Stimulated activated CD8-positive, alpha-beta memory T cell treated with anti-CD3 and anti-CD28 coated beads, Interleukin-7, amount 100 ng/mL, for 24 hours (primary cell): Measurements from ENCODE around the gene SLC17A1.

Experiments used
- DNase-seq: peaks from one replicate; pipeline ENCODE4 v3.0.0-alpha.2; 2020; ENCODE audit warnings: low read depth

SLC17A1 gene, protein sequence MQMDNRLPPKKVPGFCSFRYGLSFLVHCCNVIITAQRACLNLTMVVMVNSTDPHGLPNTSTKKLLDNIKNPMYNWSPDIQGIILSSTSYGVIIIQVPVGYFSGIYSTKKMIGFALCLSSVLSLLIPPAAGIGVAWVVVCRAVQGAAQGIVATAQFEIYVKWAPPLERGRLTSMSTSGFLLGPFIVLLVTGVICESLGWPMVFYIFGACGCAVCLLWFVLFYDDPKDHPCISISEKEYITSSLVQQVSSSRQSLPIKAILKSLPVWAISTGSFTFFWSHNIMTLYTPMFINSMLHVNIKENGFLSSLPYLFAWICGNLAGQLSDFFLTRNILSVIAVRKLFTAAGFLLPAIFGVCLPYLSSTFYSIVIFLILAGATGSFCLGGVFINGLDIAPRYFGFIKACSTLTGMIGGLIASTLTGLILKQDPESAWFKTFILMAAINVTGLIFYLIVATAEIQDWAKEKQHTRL

GRCh38 chr6:25831532-25832306, at the start of gene SLC17A1:
Gene SLC17A1 (minus strand): TSS chr6:25832052. CDS start chr6:25830557, 1,495 bp downstream.
- DNase-seq = no peak

DNA sequence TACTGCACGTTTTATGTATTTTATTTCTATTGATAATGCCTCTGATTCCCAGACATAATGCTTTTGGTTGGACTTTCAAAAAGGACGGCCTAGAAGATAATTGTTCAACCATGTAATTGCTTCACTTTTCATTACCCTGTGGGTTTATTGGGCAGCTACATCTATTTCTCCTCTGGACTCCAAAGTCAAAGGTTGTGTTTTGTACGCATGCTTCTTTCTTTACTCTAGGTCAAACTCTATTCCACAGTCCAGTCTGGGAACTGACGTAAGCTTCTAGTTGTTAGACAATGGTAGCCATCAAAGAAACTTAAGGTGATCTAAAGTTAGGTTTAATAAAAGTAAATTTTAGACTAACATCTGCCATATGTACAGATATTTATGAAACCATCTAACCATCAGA, 48.7 kb upstream of the SLC17A1 start:
- no peak for DNase-seq

DNA sequence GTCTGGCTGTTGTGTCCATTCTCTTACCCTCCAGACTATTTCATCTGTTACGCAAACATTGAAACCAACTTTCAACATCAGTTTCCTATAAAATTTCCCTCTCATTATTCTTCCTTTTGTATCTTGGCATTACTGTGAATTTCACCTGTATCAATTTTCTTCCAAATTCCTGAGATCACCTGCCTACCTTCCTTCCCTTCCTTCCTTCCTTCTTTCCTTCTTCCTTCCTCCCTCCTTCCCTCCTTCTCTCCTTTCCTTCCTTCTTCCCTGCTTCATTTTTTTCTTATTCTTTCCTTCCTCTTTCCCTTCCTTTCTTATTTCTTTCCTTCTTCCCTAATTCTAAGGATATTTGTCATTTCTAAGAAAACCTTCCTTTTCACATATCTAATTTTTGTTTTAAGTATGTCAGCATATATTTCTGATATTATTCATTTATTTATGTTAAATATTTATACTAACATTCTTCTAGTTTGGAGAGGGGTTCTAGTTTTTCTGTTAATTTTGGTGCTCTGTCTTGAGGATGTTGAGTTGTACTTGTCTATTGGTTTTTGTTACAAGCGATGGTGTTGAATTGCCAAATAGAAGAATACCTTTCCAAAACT, 47.0 kb upstream of the SLC17A1 start:
- DNase-seq = no peak

GRCh38 chr6:25875926-25876602, 44.2 kb upstream of the SLC17A1 start:
- DNase-seq = no peak

DNA sequence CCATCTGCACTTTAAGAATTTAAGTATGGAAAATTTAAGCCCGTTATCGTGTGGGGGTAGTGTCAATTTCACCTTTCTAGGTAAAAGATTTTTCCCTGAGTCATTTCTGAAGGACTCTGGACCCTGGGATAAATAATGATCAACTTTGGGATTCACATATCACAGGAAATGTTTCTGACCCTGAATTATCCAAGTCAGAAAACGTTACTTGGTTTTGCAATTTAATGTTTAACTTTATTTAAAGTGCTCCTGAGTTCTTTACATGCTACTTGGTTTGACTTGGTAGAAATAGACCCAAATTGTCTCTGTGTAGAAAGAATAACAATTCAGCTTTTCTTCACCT, 43.7 kb upstream of the SLC17A1 start:
- DNase-seq = no peak

DNA sequence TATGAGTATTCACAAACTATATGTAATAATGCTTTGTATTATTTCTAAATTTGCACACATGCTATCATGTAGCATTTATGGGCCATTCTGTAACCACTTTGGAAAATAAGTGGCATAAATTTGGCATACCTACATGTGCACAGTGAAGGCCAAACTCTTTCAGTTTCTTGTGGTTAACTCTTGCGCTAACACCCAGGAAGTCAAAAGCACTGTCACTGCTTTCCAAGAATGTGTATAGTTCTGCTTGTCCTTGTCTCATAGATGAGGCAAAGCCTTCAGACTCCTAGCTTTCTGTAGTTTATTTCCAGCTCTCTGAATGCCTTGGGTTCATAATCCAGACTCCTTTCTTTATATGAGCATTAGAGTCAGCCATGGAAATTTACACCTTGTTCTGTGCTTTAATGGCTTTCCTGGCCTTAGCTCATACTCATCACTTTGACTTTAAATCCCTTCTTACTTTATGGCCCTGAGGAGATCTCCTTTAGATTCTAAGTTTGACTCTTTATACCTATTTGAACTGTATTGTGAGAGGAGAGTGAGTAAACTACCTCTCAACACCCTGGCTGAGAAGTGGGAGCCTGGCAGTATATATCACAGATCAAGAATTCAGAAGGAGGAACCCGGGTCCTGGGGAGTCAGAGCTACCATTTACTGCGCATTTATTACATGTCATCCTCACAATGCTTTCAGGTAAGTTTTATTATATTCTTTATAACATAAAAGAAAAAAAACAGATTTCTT, 43.1 kb upstream of the SLC17A1 start:
- no peak for DNase-seq

DNA sequence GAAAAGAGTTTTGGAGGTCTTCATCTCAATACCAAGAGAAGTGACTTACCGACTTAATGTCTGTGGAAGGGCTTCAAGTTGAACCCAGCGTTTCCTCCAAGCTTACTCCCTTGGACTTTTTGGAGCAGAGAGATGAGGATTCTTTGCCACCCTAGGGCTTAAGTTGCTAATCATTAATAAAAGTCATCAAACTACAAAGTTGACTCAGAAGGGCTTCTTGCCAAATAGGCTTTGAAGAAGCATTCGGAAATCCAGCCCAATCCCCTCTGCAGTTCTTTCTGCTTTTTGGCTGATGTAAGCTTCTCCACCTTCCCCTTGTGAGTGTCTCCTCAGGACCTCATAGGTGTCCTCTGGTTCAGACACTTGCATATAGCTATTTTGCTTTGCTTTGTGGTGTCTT, 42.3 kb upstream of the SLC17A1 start, which contains the start of gene SLC17A3:
TSS of gene SLC17A3 (minus strand) at position 126 of the 400 bp plus-strand sequence. CDS start 5,856 bp downstream, outside the sequence.
- DNase-seq = no peak

DNA sequence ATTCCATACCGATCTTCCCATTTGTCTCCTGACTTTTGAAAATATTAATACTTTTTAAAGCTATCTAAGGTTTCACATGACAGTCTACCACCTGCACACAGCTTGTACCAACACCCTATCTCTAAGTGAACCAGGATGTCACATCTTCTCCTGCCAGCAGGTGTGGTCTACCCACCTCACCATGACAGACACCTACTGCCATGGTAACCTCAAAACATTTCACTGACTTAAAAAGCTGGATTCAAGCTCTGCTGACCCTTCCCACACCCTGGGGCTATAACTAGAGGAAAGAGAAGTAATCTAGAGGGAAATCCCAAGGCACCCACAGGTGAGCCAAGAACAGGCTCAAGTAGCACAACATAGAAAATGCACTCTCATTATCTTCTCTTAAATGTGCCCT, 41.0 kb upstream of the SLC17A1 start:
- no peak for DNase-seq

DNA sequence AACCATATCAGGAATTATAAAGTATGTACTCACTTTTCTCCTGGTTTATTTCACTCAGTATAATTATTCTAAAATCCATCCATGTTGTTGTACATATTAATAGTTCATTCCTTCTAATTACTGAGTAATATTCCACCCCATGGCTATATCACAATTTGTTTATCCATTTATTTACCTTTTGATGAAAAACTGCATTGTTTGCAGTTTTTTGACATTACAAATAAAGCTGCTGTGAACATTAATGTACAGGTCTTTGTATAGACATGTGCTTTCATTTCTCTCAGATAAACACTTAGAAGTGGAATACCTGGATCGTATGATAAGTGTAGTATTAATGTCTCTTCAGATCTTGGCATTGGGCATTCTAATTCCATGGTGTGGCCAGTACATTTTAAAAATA, 38.0 kb upstream of the SLC17A1 start:
- no peak for DNase-seq

- no peak for DNase-seq
Observed at GRCh38 chr6:25868436-25869183, 36.8 kb upstream of the SLC17A1 start.

- DNase-seq = no peak
Observed at GRCh38 chr6:25866011-25866410, 34.2 kb upstream of the SLC17A1 start.

DNA sequence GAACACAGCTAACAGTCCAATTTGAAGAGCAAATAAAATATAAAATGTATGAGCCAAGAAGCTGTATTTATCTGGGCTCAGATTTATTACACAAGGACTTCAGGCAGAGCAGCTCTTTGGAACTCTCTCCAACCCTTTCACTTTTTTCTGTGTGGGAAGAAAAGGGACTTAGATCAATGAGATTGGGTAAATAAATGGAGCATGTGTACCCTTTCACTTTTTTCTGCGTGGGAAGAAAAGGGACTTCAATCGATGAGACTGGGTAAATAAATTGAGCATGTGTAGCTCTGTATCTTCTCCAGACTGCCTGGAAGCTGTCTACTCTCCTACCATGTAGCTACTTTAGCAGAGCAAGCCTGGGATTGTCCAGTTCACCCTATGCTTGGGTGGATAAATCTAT, 31.5 kb upstream of the SLC17A1 start:
- DNase-seq = no peak

- no peak for DNase-seq
Observed at GRCh38 chr6:25862199-25862598, 30.3 kb upstream of the SLC17A1 start.

DNA sequence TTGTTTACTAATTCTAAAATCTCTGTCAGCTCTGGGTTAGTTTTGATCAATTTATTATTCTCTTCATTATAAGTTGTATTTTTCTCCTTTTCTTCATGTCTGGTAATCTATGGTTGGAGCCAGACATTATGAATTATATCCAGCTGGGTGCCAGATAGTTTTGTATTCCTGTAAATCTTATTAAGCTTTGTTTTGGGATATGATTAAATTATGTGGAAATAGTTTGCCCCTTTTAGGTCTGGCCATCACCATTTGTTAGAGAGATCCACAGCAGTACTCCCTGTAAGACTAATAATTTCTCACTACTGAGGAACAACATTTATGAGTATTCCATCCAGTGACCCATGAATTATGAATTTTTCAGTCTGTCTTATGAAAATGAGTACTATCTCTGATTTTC, 20.9 kb upstream of the SLC17A1 start:
- no peak for DNase-seq

DNA sequence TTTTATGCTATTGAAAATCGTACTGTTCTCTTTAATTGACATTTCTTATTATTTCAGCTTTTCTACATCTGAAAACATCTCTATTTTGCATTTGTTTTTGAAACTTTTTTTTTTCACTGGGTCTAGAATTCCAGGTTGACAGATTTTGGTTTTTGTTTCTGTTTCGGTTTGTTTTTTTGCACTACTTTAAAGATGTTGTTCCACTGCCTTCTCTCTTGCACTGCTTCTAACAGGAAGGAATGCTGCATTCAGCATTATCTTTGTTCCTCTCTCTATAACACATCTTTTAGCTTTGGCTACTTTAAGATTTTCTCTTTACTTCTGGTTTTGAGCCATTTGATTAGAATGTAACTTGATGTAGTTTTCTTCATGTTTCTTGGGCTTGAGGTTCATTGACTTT, 20.1 kb upstream of the SLC17A1 start:
- DNase-seq = no peak

- DNase-seq = no peak
Observed at GRCh38 chr6:25844518-25844917, 12.7 kb upstream of the SLC17A1 start.

GRCh38 chr6:25842526-25842925, 10.7 kb upstream of the SLC17A1 start:
- DNase-seq = no peak

- DNase-seq = no peak
Observed at GRCh38 chr6:25835442-25836283, 3.8 kb upstream of the SLC17A1 start.

- DNase-seq = no peak
Observed at GRCh38 chr6:25834950-25835349, 3.1 kb upstream of the SLC17A1 start.

- DNase-seq = no peak
Observed at GRCh38 chr6:25833136-25833535, 1.3 kb upstream of the SLC17A1 start.
